Tibial artery (tissue), 4 donors: Measurements from ENCODE around the gene ACBD4.
"Not testable (repeated sequence)": the region's sequence is repeated elsewhere in the genome, so short reads cannot be mapped to it uniquely, and the experiment has no call there.

Source experiments
- DNase-seq, 2 donors: peaks; one replicate each; pipeline ENCODE4 v3.0.0-alpha.2; 2019
- H3K27ac ChIP-seq, 2 donors: fragments of 200-600 bp; sonication (generic) in 1 of 2; 1 replicate in 1 of 2; 2 replicates in 1 of 2; pipeline ENCODE4 v1.5.1; 2018 to 2019; ENCODE audit warnings: mild to moderate bottlenecking in 1 of 2
- H3K27me3 ChIP-seq, 2 donors: fragments of 200-600 bp; sonication (generic) in 1 of 2; one replicate each; pipeline versions ENCODE4 v1.5.1 to v1.6.0; 2016 to 2019
- H3K36me3 ChIP-seq, 3 donors: fragments of 200-600 bp; sonication (generic) in 2 of 3; one replicate each; pipeline ENCODE4 v1.5.1; 2016 to 2019; ENCODE audit warnings: mild to moderate bottlenecking in 2 of 3
- H3K4me1 ChIP-seq, 4 donors: fragments of 200-600 bp; sonication (generic) in 2 of 4; 1 replicate in 3 of 4; 2 replicates in 1 of 4; pipeline ENCODE4 v1.5.1; 2016 to 2019
- H3K4me3 ChIP-seq, 2 donors: fragments of 200-600 bp; sonication (generic) in 1 of 2; 1 replicate in 1 of 2; 2 replicates in 1 of 2; pipeline ENCODE4 v1.5.1; 2018 to 2019; ENCODE audit warnings: mild to moderate bottlenecking in 2 of 2
- H3K9me3 ChIP-seq, 3 donors: fragments of 200-600 bp; sonication (generic) in 1 of 3; one replicate each; pipeline ENCODE4 v1.5.1; 2016 to 2019
- intact Hi-C: fragments of 100-400 bp; cut with DNase I; formaldehyde crosslinking; loops from one replicate; pipeline ENCODE4 v1.15.0; 2023; ENCODE audit warnings: low total_unique reads
- TF ChIP-seq, protein P1 (sequence below), 2 experiments: fragments of 200-600 bp in 1 of 2; fragments of 450-650 bp in 1 of 2; IDR thresholded peaks; one replicate each; pipeline ENCODE4 v1.5.1; 2017 to 2019; ENCODE audit warnings: antibody characterized with exemption in 2 of 2, mild to moderate bottlenecking in 1 of 2, moderate library complexity in 1 of 2

ACBD4 gene

DNA sequence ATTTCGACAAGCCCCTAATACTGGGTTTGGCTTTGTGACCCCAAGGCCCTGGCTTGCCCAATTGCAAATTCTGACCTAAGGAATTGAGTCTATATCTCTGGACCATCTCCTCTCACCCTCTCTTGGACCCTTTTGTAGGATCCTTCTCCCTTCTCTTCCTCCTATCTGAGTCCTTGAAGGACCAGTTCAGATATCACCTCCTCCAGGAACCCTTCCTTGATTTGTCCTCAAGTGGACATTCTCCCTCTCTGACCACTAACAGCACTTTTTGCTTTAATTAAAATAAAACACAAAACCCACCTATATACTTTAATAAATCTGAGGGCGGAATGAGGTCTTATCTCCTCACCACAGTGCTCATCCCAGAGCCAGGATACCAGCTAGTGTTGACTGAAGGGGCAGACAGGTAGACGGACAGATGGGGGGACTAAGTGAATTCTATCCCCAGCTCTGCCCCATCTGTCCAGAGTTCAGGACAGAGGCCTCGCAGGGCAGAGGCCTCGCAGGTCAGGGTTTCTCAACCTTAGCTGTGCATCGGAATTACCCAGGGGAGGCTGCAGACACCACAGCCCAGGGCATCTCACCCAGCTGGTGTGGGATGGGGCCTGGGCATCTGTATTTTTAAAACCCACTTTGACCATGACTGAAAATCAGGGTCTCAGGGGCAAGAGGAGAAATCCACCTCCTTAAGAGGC lies 12.3 kb upstream of the ACBD4 start:
- no peak overlapping the region for H3K4me3 ChIP-seq
- TF ChIP-seq, protein P1, sequence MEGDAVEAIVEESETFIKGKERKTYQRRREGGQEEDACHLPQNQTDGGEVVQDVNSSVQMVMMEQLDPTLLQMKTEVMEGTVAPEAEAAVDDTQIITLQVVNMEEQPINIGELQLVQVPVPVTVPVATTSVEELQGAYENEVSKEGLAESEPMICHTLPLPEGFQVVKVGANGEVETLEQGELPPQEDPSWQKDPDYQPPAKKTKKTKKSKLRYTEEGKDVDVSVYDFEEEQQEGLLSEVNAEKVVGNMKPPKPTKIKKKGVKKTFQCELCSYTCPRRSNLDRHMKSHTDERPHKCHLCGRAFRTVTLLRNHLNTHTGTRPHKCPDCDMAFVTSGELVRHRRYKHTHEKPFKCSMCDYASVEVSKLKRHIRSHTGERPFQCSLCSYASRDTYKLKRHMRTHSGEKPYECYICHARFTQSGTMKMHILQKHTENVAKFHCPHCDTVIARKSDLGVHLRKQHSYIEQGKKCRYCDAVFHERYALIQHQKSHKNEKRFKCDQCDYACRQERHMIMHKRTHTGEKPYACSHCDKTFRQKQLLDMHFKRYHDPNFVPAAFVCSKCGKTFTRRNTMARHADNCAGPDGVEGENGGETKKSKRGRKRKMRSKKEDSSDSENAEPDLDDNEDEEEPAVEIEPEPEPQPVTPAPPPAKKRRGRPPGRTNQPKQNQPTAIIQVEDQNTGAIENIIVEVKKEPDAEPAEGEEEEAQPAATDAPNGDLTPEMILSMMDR (IDR thresholded peaks at IDR 0.05) = no peak
- H3K36me3 ChIP-seq = peaks cover 10 to 31% (median 25%) of the 10 kb centered on the region in 3 donors
- H3K4me1 ChIP-seq = peaks cover 0 to 63% (median 38%) of the 10 kb centered on the region in 4 donors
- no peaks in the 10 kb centered on the region for H3K27me3 ChIP-seq
- DNase-seq = no peak
- H3K27ac ChIP-seq = peak overlapping the region; percentile 61 to 67
- H3K9me3 ChIP-seq = no peaks in the 10 kb centered on the region
- intact Hi-C loops = no loop called here

DNA sequence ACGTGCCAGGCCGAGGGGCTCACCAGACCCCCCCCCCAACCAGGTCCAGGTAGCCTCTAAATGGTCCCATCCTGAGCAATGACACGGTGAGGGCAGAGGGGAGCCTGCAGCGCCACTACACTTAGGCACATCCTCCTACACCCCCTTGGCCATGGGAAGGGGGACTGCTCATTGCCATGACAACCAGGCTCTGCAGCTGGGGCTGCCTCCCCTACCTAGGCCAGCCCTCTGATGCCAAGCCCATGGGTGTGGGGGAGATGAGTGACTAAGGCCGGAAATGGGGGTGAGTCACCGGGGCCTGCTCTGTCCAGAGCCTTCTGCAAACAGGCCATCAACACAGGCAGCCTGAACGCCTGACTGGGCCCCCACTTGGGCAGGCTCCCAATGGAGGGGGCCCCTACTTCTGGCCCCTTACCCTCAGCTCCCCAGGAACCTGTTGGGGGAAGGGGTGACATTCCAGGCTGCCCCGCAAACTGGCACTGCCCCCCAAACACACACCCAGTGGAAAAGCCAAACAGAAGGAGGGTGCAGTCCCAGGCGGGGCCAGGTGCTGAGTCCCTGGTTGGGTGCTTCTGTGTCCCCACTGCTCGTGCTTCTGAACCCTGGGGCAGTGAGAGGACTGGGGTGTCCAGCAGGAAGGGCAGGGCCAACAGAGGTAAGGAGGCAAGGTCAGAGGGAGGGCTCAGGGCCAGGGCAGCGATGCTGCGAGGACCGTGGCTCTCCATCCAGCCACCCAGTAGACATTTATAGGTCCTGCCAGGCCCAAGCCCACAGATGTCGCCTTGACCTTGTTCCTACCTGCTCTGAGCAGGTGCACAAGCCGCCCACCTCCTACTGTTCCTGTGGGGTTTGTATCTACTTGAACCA lies 11.3 kb upstream of the ACBD4 start:
- TF ChIP-seq, protein P1 (IDR thresholded peaks at IDR 0.05) = no peak
- Histone ChIP-seq H3K27me3 (no peaks in the 10 kb centered on the region), H3K4me3 (no peak overlapping the region), H3K9me3 (no peaks in the 10 kb centered on the region), H3K27ac (peak overlapping the region; percentile 61 to 67), H3K36me3 (peaks cover 10 to 21% (median 15%) of the 10 kb centered on the region in 3 donors), H3K4me1 (peaks cover 0 to 73% (median 48%) of the 10 kb centered on the region in 4 donors)
- peak; percentile 78 to 84 for DNase-seq
- intact Hi-C loops = no loop called here

DNA sequence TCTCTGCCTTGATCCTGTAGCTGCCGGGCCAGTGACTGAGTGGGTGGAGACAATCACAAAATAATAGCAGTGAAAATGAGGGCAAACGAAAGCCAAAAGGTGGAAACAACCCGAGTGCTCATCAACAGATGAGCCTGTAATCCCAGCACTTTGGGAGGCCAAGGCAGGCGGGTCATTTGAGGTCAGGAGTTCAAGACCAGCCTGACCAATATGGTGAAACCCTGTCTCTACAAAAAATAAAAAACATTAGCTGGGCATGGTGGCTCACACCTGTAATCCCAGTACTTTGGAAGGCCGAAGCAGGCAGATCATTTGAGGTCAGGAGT lies 10.7 kb upstream of the ACBD4 start:
- H3K9me3 ChIP-seq, DNase-seq, intact Hi-C loops, H3K27me3 ChIP-seq, H3K4me3 ChIP-seq: not testable (repeated sequence)
- Histone ChIP-seq H3K36me3 (peaks cover 5 to 15% (median 10%) of the 10 kb centered on the region in 3 donors), H3K4me1 (peaks cover 0 to 79% (median 53%) of the 10 kb centered on the region in 4 donors), H3K27ac (peak overlapping the region; percentile 61 to 67)

DNA sequence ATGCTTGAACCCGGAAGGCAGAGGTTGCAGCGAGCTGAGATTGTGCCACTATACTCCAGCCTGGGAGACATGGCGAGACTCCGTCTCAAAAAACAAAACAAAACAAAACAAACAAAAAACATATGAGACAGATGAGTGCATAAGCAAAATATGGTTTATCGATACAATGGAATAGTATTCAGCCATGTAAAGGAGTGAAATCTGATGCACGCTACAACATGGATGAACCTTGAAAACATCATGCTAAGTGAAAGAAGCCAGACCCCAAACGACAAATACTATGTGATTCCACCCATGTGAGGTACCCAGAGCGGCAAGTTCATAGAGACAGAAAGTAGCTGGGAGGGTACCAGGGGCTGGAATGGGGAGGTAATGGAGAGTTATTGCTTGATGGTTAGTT lies 10.0 kb upstream of the ACBD4 start:
- Histone ChIP-seq H3K27ac (no peak overlapping the region), H3K36me3 (peaks cover 0 to 8% (median 2%) of the 10 kb centered on the region in 3 donors), H3K4me1 (peaks cover 0 to 86% (median 60%) of the 10 kb centered on the region in 4 donors), H3K4me3 (no peak overlapping the region), H3K9me3 (no peaks in the 10 kb centered on the region), H3K27me3 (no peaks in the 10 kb centered on the region)
- intact Hi-C loops = no loop called here
- no peak for DNase-seq
- TF ChIP-seq, protein P1 (IDR thresholded peaks at IDR 0.05) = no peak

DNA sequence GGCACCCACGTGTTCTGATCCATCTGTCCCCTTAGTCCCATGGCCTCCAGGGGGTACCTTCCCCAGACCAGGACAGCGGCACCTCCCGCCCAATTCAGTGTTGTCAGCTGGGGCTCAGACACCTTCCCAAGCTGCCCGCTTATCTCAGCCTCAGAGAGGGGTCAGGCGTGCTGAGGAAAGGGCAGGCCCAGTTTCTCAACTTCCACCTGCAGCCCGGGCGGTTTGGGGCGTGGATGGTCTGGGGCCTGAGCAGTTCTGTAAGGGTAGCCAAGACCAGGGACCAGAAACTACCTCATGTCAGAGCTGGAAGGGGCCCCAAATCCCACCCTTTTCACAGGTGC lies 8.3 kb upstream of the ACBD4 start:
- Histone ChIP-seq H3K4me3 (peak overlapping the region in 1 of 2 donors; percentile 21), H3K36me3 (no peaks in the 10 kb centered on the region), H3K27ac (peak overlapping the region; percentile 98 to 99), H3K27me3 (no peaks in the 10 kb centered on the region), H3K4me1 (peaks cover 0 to 86% (median 74%) of the 10 kb centered on the region in 4 donors), H3K9me3 (no peaks in the 10 kb centered on the region)
- intact Hi-C loops = no loop called here
- TF ChIP-seq, protein P1 (IDR thresholded peaks at IDR 0.05) = no peak
- no peak for DNase-seq
